ENCODE data around the gene USPL1.
"Not testable (repeated sequence)": the region's sequence is repeated elsewhere in the genome, so short reads cannot be mapped to it uniquely, and the experiment has no call there.

USPL1 gene

GRCh38 chr13:30615866-30616541 lies 1.7 kb upstream of the USPL1 start:
- DNase-seq (ENCODE audit: low read depth in 2 of 2), result no peak

- peak; percentile 61 to 62 for DNase-seq (ENCODE audit: low read depth in 2 of 2)
These were observed 799 bp upstream of the USPL1 start for GRCh38 chr13:30616927-30617314.

GRCh38 chr13:30618186-30618929 lies 638 bp downstream of the USPL1 start:
- DNase-seq (ENCODE audit: low read depth in 2 of 2), result no peak

GRCh38 chr13:30618930-30619279 lies 1.2 kb downstream of the USPL1 start:
- no peak for DNase-seq (ENCODE audit: low read depth in 2 of 2)

DNA sequence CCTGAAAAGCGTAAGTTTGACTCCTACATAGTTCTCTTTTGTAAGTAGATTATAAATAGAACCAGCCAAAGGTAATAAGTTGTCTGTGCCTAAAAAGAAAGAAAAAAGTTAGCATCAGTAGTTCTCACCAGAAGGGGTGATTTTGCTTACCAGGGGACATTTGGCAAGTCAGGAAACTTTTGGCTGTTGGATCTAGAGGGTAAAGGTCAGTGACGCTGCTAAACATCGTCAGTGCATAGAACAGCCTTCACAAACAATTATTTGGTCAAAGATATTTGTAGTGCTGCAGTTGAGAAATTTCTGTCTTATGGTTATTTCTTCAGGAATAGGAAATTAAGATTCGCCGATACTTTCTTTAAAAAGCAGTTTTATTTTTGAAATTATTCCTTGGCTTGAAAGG lies 2.0 kb downstream of the USPL1 start:
- DNase-seq (ENCODE audit: low read depth in 2 of 2), result no peak

DNA sequence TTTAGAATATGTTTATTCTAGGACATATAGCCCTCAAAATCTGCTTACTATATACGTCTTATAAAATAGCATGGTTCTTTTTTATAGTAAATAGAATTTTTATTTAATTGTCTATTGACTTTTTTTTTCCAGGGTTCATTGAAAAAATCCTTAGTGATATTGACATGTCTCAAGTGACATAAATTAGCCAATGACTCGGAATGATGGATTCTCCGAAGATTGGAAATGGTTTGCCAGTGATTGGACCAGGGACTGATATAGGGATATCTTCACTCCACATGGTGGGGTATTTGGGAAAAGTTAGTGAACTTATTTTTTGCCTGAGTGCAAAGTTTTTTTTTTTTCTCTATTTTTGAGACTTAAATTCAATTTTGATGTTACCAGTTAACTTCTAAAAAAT lies 3.2 kb downstream of the USPL1 start:
- no peak for DNase-seq (ENCODE audit: low read depth in 2 of 2)

GRCh38 chr13:30622551-30622950 lies 4.8 kb downstream of the USPL1 start:
- no peak for DNase-seq (ENCODE audit: low read depth in 2 of 2)

- no peak for DNase-seq (ENCODE audit: low read depth in 2 of 2)
These were observed 5.7 kb downstream of the USPL1 start for GRCh38 chr13:30623392-30623791.

DNA sequence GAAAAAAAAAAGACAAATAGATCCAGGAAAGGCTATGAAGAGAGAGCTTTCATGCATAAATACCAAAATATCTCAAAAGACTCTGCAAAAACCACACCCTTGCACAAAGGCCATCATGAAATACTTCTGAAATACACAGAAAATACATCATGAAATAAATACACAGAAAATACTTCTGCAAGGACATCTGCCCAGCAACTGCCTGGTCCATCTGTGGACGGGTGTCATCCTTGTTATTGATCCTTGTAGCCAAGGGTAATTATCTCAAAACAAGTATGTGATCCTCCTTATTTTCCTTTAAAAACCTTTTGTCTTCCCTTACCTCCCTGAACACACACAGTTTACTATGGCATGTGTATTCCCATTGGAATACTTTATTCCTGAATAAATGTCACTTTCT lies 6.9 kb downstream of the USPL1 start:
- DNase-seq (ENCODE audit: low read depth in 2 of 2), result no peak

DNA sequence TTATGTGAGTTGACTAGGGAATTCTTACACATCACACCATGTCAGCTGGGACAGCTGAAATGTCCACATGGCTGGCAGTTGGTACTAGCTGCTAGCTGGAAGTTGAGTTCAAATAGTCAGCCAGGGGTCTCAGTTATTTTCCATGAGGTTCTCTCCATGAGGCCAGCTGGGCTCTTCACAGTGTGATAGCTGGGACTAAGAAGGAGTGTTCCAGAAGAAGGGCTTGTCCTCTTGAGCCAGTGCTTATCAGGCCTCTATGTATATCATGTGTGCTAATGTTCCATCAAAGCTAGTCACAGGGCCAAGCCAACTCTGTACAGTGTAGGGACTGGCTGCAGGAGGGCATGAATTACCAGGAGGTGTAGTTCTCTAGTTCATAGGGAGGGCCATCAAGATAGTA lies 11.8 kb downstream of the USPL1 start:
- no peak for DNase-seq (ENCODE audit: low read depth in 2 of 2)

- no peak for DNase-seq (ENCODE audit: low read depth in 2 of 2)
These were observed 16.1 kb downstream of the USPL1 start for GRCh38 chr13:30633861-30634260.

DNA sequence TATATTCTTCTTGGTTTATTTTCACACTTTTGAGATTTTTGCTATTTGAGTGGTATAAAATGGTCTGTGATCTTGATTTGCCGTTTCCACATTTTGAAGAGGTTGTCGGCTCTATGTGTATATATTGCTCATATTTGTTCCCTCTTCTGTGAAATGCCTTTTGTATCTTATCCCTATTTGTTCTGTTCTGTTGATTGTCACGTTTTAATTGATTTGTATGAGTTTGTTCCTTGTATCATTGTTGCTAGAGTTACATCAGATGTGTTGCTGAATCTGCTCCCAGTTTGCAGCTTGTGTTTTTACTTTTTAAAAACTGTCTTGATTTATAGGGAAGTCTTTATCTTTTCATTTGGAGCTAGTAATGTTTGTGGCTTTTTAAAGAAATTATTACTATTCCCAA lies 17.1 kb downstream of the USPL1 start:
- DNase-seq (ENCODE audit: low read depth in 2 of 2), result no peak

- no peak for DNase-seq (ENCODE audit: low read depth in 2 of 2)
These were observed 20.6 kb downstream of the USPL1 start for GRCh38 chr13:30638301-30638700.

DNA sequence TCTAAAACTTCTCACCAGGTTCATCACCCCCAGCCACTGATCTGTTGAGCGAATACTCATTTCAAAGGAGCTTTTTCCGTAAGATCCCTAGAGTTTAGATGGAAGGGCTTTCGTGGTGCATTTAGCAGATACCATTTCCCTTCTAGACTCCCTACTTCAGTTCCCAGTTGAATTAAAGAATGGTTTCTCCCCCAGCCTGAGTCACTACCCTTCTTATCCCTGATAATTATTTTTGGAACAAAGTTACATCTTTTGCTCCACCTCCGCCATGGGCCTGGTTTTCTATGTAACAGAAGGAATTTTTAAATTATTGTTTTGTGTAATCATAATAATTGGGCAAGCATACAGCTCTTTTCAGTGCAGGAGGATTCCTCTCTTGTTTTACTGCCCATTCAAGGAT lies 22.0 kb downstream of the USPL1 start:
- peak in 1 of 2 experiments; percentile 18 for DNase-seq (ENCODE audit: low read depth in 2 of 2)

DNA sequence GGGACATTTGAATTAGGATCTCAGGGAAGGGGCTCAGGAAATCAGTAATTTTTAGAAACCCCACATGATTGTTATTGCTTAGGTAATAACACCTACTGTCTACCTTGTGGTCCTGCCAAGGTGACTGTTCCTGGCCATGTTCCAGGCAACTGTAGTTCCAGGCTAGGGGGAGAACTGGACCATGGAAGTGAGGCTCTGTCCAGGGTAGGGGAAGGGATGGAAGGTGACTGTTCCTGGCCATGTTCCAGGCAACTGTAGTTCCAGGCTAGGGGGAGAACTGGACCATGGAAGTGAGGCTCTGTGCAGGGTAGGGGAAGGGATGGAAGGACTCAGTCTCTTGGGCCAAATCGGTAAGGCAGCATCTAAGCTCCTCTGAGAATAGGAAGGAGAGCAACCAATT lies 23.5 kb downstream of the USPL1 start:
- DNase-seq (ENCODE audit: low read depth in 2 of 2), result not testable (repeated sequence)

GRCh38 chr13:30645629-30646028 lies 27.9 kb downstream of the USPL1 start:
- no peak for DNase-seq (ENCODE audit: low read depth in 2 of 2)

GRCh38 chr13:30647420-30647819 lies 29.7 kb downstream of the USPL1 start:
- no peak for DNase-seq (ENCODE audit: low read depth in 2 of 2)

GRCh38 chr13:30647824-30648521 lies 30.3 kb downstream of the USPL1 start:
- DNase-seq (ENCODE audit: low read depth in 2 of 2), result no peak

- DNase-seq (ENCODE audit: low read depth in 2 of 2), result no peak
These were observed 30.8 kb downstream of the USPL1 start for GRCh38 chr13:30648522-30649012.

- not testable (repeated sequence) for DNase-seq (ENCODE audit: low read depth in 2 of 2)
These were observed 33.9 kb downstream of the USPL1 start for GRCh38 chr13:30651648-30652047.

DNA sequence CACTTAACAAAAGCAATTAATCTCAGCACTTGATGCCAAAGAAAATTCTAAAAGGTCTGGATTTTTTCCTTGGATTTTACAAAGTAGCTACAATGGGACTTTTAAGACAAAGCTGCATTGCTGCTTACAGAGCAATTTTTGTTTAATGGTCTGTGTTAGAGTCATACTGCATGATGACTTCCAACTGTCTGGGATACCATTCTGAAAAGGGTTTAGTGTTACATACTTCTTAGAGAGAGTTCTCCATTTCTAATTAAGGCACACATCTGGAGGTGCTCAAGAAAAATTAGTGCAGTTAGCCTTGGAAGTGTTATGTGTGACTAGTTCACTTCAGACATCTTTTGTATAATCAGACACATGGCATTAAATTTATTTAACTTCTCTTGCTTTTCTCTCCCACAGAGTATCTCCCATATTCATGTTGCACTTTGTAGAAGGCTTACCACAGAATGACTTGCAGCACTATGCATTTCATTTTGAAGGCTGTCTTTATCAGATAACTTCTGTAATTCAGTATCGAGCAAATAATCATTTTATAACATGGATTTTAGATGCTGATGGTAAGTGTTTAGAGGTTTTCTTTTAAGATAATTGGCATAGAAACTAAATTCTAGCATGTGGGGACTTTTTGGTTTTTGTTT lies 35.1 kb downstream of the USPL1 start:
- DNase-seq (ENCODE audit: low read depth in 2 of 2), result no peak

DNA sequence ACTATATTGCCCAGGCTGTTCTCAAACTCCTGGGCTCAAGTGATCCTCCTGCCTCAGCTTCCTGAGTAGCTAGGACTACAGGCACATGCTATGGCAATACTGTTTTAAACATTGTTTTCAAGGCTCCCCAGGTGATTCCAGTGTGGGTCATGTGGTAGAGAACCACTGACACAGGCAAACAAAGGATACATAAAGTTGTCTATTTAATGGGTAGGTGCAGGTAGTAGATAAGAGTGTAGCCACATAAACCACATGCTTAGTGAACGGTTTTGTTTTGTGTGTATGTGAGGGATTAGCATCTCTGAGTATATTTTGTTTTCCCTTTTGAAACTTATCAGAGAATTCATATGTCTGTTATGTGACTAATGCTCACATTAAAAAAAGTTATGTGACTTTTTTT lies 36.7 kb downstream of the USPL1 start:
- DNase-seq (ENCODE audit: low read depth in 2 of 2), result no peak

Measured in fibroblast of skin of left quadriceps (primary cell).